AG09309 (cell line): ENCODE data around the gene FFAR1.

ENCODE experiments used
- DNase-seq: peaks from one replicate; pipeline ENCODE4 v3.0.0-alpha.2; 2010; ENCODE audit warnings: low read depth
- H3K4me3 ChIP-seq: 2 replicates; pipeline ENCODE4 v1.5.1; 2011; ENCODE audit warnings: mild to moderate bottlenecking, low read depth, low read length, moderate library complexity; ENCODE audit not compliant: control insufficient read depth
- CTCF ChIP-seq: IDR thresholded peaks from 2 replicates; pipeline ENCODE4 v1.5.1; 2011; ENCODE audit warnings: mild to moderate bottlenecking, low read depth, low read length, inconsistent platforms; ENCODE audit not compliant: insufficient read depth, control insufficient read depth; ENCODE audit errors: missing control alignments

FFAR1 gene

GRCh38 chr19:35347171-35347929 lies at the start of gene FFAR1:
Gene FFAR1, plus strand, starts transcription at chr19:35347902. Its CDS starts 3,650 bp downstream, at chr19:35351552.
- no peak for TF ChIP-seq CTCF
- H3K4me3 ChIP-seq: no peak within 1 kb of the TSS
- no peak for DNase-seq

- H3K4me3 ChIP-seq: no peak overlapping the region
- DNase-seq: no peak
- no peak for TF ChIP-seq CTCF
These were observed 49.8 kb upstream of the FFAR1 start for GRCh38 chr19:35297922-35298321.

- DNase-seq: no peak
- no peak overlapping the region for H3K4me3 ChIP-seq
- TF ChIP-seq CTCF: no peak
These were observed 49.1 kb upstream of the FFAR1 start for GRCh38 chr19:35298561-35298972.

- no peak for TF ChIP-seq CTCF
- no peak overlapping the region for H3K4me3 ChIP-seq
- no peak for DNase-seq
These were observed 48.0 kb upstream of the FFAR1 start for GRCh38 chr19:35299523-35300338.

GRCh38 chr19:35300339-35300649 lies 47.4 kb upstream of the FFAR1 start:
- no peak for TF ChIP-seq CTCF
- DNase-seq: no peak
- H3K4me3 ChIP-seq: no peak overlapping the region

GRCh38 chr19:35301961-35302360 lies 45.7 kb upstream of the FFAR1 start:
- TF ChIP-seq CTCF: no peak

More at GRCh38 chr19:35301961-35302360, 45.7 kb upstream of the FFAR1 start:
- DNase-seq: no peak
- H3K4me3 ChIP-seq: no peak overlapping the region
